Airway epithelial cell (primary cell): Measurements from ENCODE around the gene SLC44A3. TPM values are rescaled to one million over a fixed set of nuclear protein-coding genes. Genes with fewer than 3 reads are reported as not detected.

ENCODE experiments used
- total RNA-seq: library from RNA; depleted of rRNA; stranded (reverse); fragments of >200 nt; gene quantifications from 2 replicates; pipeline ENCODE4 v1.2.3, GENCODE V29; 2015

SLC44A3 gene
- 11.7 and 12.3 TPM in 2 replicates for total RNA-seq

GRCh38 chr1:94819945-94820746 is at the start of gene SLC44A3:
Gene SLC44A3, plus strand, starts transcription at chr1:94820357. Its CDS starts 95 bp downstream, at chr1:94820452.

GRCh38 chr1:94926915-94927404 is 106.8 kb downstream of the SLC44A3 start, which contains the start of gene CNN3:
Gene CNN3, minus strand, starts transcription at chr1:94927110. Its CDS starts 216 bp downstream, at chr1:94926894.

Other genes starting within 250 kb of the SLC44A3 start
- gene CNN3, start 106.8 kb downstream of the SLC44A3 start, total RNA-seq, result 89.4 and 102 TPM in 2 replicates